ENCODE data around the gene PRODH2.

PRODH2 gene

GRCh38 chr19:35793381-35794165 is 19.1 kb downstream of the PRODH2 start:
- DNase-seq (ENCODE audit: low read depth): peak; percentile 49

GRCh38 chr19:35792888-35793287 is 19.8 kb downstream of the PRODH2 start:
- no peak for DNase-seq (ENCODE audit: low read depth)

- DNase-seq (ENCODE audit: low read depth): no peak
Measured at GRCh38 chr19:35792312-35792711, 20.3 kb downstream of the PRODH2 start.

GRCh38 chr19:35791814-35792279 is 20.8 kb downstream of the PRODH2 start:
- no peak for DNase-seq (ENCODE audit: low read depth)

GRCh38 chr19:35790981-35791813 is 21.4 kb downstream of the PRODH2 start:
- DNase-seq (ENCODE audit: low read depth): no peak

- DNase-seq (ENCODE audit: low read depth): no peak
Measured at GRCh38 chr19:35789978-35790944, 22.4 kb downstream of the PRODH2 start.

GRCh38 chr19:35789195-35789977 is 23.3 kb downstream of the PRODH2 start:
- no peak for DNase-seq (ENCODE audit: low read depth)

- no peak for DNase-seq (ENCODE audit: low read depth)
Measured at GRCh38 chr19:35788205-35788960, 24.3 kb downstream of the PRODH2 start.

GRCh38 chr19:35787227-35787799 is 25.3 kb downstream of the PRODH2 start:
- DNase-seq (ENCODE audit: low read depth): no peak

- no peak for DNase-seq (ENCODE audit: low read depth)
Measured at GRCh38 chr19:35786299-35787160, 26.1 kb downstream of the PRODH2 start.

- DNase-seq (ENCODE audit: low read depth): no peak
Measured at GRCh38 chr19:35785339-35785627, 27.4 kb downstream of the PRODH2 start.

- DNase-seq (ENCODE audit: low read depth): no peak
Measured at GRCh38 chr19:35784503-35785338, 27.9 kb downstream of the PRODH2 start.

GRCh38 chr19:35783469-35784434 is 28.9 kb downstream of the PRODH2 start:
- DNase-seq (ENCODE audit: low read depth): no peak

- DNase-seq (ENCODE audit: low read depth): no peak
Measured at GRCh38 chr19:35782589-35782988, 30.1 kb downstream of the PRODH2 start.

GRCh38 chr19:35781650-35782049 is 31.0 kb downstream of the PRODH2 start:
- no peak for DNase-seq (ENCODE audit: low read depth)

GRCh38 chr19:35780717-35781116 is 31.9 kb downstream of the PRODH2 start:
- no peak for DNase-seq (ENCODE audit: low read depth)

GRCh38 chr19:35780058-35780457 is 32.6 kb downstream of the PRODH2 start:
- no peak for DNase-seq (ENCODE audit: low read depth)

All from stromal cell of bone marrow (primary cell).